GM18508 (cell line): ENCODE results near the gene PLPP6.
"Not testable (repeated sequence)": the region's sequence is repeated elsewhere in the genome, so short reads cannot be mapped to it uniquely, and the experiment has no call there.

Experiments
- ATAC-seq: cut with Tn5 transposase; IDR thresholded peaks from one replicate; pipeline ENCODE4 v1.9.1; 2021; ENCODE audit warnings: moderate number of reproducible peaks; ENCODE audit not compliant: insufficient read depth, unreplicated experiment

Gene PLPP6

DNA sequence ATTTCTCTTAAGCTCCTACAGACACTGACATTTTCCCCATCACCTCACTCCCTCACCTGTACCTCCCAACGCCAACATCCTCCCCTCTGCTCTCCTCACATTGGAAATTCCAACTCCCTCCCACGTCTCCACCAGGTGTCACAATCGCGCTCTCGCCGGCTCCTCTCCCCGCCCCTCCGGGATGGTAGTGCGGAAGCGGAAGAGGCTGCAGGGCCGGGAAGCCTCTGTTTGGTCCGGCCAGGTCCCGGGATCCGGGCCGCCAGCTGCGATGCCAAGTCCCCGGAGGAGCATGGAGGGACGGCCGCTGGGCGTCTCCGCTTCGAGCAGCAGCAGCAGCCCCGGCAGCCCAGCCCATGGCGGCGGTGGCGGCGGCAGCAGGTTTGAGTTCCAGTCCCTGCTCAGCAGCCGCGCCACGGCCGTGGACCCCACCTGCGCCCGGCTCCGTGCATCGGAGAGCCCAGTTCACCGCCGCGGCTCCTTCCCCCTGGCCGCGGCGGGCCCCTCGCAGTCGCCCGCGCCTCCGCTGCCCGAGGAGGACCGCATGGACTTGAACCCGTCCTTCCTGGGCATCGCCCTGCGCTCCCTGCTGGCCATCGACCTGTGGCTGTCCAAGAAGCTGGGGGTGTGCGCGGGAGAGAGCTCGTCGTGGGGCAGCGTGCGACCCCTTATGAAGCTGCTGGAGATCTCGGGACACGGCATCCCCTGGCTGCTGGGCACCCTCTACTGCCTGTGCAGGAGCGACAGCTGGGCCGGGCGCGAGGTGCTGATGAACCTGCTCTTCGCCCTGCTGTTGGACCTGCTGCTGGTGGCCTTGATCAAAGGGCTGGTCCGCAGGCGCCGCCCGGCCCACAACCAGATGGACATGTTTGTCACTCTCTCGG lies at the start of gene PLPP6:
TSS of gene PLPP6 (plus strand) at position 187 of the 881 bp plus-strand sequence. CDS start at position 269, 82 bp downstream.
- peak; percentile 71 for ATAC-seq

DNA sequence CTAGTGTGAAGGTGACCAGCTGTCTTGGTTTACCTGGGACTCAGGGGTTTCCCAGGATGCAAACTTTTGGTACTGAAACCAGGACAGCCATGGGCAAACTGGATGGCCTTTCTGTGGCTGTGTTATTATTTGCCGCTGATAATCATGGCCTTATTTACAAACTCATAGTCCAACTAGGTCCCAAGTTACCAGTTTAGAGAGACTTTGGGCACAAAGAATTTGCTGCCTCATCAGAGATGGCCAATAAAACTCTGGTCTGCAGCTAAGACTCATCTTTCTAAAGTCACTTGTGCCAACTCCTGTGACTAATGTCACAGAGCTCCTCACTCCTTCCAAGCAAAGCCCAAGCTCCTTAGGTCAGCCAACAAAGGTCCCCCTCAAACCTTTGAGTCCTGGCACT lies 47.5 kb upstream of the PLPP6 start:
- ATAC-seq, result no peak

DNA sequence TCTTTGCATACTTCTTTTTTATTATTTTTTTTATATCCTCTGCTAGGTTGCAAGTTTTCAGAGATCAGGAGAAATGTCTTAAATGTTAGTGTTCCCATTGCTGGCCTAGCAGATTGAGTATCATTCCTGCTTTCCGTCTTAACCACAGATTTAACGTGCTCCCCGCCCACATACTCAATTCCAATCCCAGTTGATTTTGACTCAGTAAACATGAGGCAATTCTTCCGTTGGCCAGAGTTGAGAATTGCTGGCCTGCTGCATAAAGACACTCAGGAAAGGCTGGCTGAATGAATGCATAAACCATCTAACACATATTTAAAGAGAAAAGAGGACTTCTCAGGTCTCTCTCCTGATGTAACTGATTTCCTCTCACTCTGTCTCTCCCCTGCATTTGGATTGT lies 46.8 kb upstream of the PLPP6 start:
- no peak for ATAC-seq

DNA sequence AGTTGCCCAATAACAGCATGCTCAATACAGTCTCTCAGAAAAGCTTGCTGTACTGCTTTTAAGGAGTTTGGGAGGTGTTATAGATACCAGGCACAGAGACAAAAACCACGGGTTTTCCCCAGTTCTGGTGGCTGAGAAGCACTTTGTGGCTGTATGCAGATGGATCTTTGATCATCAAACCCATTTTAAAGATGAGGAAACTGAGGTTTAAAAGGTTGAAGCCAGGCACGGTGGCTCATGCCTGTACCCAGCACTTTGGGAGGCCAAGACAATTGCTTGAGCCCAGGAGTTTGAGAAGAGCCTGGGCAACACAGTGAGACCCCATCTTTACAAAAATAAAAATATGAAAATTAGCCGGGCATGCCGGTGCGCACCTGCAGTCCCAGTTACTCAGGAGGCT lies 46.3 kb upstream of the PLPP6 start:
- no peak for ATAC-seq

DNA sequence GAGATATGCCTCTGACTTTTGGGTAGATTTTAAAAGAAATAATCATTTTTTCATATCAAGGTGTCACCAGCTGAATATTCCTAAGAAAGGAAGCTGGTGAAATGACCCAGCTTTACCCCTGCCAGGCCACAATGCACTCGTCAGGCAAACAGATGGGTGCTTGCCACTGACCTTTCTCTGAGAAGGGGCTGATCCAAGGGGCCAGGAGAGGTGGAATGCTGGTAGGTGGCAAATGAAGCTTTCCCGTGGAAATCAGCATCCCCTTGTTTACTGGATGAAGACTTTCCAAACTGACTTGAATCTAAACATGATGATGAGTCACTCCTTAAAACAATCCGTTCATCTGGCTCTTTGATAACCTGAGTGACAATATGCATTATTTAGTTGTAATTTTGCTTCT lies 44.3 kb upstream of the PLPP6 start:
- ATAC-seq, result no peak

DNA sequence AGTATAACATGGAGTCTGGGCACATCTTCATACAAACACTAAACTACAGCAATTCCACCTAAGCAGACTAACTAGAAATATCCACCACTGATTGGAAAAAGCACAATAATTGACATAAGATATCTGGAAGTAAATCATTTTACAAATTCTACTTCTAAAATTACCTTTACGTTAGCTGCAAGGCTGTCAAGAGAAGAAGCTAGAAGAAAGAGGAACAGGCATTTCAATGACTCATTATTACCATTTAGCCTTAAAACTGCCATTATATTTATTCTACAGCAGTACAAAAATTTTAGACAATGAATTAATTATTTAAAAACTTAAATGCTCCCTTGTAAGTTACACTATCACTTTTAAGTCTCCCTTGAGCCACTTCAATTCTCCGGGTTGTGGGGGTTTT lies 43.4 kb upstream of the PLPP6 start:
- no peak for ATAC-seq

DNA sequence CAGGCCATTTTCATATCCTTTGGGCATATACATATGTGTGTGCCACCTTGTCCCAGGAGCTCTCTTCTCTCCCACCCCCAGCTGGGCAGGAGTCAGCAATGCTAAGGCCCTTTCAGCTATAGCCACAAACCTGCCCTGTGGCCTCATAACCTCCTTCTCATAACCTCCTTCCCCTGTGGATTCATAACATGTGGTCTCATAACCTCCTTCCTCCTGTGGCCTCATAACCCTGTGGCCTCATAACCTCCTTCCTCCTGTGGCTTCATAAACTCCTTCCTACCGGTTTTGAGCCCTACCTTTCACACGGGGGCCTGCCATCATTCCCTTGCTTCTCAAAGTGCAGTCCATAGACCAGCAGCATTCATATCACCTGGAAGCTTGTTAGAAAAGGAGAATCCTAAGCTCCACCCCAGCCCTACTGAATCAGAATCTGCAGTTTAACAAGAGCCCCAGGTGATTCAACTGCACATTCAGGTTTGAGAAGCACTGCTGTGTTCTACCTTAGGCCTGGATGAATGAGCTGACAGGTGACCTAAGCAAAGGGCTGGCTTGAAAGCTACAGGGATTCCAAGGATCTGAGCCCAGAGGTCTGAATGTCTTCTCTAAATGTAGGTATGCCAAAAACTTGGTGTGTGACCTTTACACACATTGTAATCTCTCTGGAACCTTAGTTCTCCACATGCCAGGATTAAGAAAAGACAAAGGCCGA lies 41.9 kb upstream of the PLPP6 start:
- no peak for ATAC-seq

DNA sequence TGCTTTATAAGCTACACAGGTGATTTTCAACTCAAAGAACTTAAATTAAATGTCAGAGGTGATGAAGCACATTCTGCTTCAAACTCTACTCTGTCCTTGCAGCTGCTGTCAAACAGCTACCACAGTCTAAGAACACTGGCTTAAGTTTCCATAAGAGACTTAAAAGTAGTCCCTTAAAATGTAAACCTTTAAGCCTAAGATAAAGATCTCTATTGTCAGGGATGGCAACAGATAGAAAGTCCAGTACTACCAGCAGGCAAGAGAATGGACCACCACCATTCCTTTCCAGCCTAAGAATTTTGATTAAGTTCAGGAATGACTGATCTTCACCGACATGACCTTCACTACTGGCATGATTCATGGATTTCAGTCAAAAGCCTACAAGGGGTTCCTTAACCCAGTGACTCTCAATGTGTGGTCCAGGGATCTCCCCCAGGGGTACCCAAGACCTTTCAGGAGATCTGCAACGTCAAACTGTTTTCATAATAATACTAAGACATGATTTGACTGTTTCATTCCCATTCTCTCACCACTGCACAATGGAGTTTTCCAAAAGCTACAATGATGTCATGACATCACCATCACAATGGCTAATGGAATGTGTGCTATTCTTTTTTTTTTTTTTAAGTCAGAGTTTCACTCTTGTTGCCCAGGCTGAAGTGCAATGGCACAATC lies 41.1 kb upstream of the PLPP6 start:
- ATAC-seq, result no peak

DNA sequence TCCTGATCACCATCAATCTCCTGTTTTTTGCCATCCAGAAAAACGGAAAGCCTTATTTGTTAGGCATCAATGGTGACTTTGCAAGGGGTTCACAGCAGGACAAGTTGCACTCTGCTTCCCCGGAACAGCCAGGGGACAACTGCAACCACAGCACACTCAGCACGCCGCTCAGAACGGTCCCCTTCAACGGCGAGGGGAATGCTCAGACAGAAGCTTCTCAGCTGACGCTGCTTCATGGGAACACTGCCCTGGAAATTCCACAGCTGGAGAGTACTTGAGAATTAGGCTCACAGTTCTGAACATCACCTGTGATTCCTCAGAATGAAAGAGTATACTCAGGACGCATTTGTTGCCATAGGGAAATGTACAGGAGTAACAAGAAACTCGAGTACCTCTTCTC lies 40.1 kb upstream of the PLPP6 start:
- ATAC-seq, result no peak

DNA sequence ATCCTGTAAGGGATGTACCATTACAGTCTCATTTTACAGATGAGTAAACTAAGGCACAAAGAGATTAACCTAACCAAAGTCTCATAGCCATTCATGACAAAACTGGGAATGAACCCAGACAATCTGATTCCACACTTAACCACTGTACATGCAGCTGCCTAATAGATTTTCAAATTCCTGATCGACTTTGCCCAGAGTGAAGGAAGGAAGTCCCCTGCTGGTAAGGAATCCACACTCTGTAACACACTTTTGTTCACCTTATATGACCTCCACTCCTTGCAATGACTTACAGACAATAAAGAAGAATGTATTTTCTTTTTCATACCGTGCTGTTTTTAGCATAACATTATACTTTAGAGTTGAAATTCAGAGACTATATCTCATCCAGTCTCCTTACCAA lies 31.3 kb upstream of the PLPP6 start:
- no peak for ATAC-seq

DNA sequence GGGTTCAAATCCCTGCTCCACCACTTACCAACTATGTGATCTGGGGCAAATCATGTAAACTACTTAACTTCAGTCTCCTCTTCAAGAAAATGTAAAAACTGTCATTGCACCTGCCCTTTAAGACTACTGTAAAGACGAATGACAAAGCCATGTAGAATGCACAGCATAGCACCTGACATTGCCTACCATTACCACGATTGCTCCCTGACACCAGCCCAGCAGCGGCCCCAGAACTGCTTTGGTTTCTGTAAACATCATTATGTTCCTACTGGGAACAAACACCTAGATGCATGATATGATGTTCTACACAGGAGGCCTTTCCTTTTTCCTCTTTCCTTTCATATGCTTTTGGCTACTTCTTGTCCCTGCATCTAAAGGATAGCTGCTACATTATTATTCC lies 23.1 kb upstream of the PLPP6 start:
- ATAC-seq, result no peak

DNA sequence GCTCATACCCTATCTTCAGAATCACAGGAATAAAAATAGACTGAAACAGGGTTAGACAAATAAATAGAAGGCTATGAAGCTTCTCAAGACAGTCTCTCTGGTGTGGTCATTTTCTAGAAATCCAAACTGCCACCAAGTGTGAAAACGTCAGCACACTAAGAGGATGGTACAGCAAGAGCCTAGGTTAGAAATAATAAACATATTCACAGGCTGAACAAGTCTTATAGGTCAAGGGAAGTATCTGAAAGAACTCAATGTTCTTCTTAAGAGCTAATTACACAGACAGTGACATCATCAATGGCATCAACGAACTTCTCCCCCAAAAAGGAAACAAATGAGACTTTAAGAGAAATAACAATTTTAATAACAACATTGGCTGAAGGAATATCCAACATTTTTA lies 22.7 kb upstream of the PLPP6 start:
- ATAC-seq, result no peak

DNA sequence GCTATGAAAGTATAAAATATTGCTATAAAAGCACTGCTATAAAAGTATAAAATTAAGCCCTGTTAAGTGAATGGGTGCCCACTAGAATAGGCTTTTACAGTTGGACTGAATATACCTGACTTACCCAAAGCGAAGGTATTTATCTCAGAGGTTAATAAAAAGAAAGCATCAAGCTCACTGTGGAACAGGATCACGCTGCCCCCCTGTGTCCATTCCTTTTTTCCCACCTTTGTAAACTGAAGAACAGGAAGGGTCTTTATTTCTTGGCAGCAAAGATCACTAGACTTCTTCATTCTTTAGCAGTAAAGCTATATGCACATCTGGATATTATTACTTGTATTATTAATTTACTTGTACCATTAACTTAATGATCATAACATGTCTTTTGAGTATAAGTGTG lies 22.1 kb upstream of the PLPP6 start:
- no peak for ATAC-seq

DNA sequence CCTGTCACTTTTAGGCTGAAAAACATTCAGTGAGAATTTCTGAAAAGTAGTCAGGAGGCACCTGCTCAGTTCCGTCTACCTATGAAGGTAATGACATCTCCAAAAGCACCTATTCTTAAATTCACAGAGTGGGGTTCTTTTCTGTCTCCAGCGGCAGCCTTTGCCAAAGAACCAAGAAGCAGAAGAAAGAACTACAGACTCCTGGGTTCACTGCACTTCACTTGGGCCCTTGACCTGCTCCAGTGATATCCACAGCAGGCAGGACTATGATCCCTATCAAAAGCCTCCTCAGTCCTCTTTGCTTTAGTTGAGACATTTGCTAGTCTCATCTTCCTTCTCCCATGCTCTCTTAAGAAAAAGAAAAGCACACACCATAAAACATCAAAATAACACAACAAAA lies 19.7 kb upstream of the PLPP6 start:
- no peak for ATAC-seq

DNA sequence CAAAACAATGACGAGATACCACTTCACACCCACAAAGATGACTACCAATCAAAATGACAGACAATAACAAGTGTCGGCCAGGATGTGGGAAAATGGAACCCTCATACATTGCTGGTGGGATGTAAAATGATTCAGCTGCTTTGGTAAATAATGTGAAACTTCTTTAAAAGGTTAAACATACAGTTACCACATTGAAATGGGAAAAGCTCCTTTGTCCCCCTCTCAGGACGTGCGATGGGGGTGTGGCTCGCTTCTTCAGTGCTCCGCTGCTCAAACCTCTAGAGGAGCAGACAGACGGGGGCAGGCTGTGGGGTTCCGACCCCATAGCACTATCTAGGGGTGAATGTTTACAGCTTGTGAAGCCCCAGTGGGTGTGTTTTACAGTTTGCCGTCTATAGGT lies 8.0 kb upstream of the PLPP6 start:
- no peak for ATAC-seq

DNA sequence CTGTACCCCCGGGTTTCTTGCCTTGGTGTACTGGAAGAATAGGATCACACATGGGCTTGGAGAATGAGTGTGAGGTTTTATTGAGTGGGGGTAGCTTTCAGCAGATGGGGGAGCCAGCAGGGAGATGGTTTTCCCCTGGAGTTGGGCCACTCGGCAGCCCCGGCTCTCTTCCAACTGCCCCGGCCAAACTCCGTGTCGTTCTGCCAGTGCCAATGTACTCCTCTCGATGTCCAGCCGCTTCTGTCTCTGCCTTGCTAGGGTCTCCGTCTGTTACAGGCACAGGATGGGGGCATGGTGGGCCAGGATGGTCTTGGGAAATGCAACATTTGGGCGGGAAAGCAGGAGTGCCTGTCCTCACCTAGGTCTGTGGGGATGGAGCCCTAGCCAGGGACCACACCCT lies 7.6 kb upstream of the PLPP6 start:
- ATAC-seq, result no peak

DNA sequence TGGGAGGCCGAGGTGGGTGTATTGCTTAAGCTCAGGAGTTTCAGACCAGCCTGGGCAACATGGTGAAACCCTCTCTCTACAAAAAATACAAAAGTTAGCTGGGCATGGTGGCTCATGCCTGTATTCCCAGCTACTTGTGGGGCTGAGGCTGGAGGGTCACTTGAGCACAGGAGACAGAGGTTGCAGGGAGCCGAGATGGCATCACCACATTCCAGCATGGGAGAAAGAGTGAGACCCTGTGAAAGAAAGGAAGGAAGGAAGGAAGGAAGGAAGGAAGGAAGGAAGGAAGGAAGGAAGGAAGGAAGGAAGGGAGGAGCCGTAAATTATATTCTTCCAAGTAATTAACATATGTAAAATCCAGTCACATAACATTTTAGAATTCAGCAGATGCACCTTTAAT lies 5.9 kb upstream of the PLPP6 start:
- ATAC-seq, result not testable (repeated sequence)

DNA sequence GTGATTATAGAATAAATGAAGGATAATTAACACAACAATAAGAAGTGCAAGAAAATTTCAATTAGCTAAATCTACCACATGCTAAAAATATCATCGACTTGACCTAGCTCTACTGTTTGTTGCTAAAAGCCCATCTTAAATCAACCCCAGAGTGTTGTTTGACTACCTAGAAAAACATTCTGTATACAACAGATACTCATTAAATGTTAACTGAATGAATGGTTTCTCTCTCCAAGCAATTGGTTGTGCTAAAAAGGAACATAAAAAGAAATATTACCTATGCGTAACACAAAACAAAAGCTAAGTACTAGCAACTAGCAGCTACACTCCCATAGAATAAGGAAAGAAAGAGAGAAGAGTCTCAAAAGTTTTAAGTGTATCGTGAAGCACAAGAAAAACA lies 5.5 kb upstream of the PLPP6 start:
- no peak for ATAC-seq

DNA sequence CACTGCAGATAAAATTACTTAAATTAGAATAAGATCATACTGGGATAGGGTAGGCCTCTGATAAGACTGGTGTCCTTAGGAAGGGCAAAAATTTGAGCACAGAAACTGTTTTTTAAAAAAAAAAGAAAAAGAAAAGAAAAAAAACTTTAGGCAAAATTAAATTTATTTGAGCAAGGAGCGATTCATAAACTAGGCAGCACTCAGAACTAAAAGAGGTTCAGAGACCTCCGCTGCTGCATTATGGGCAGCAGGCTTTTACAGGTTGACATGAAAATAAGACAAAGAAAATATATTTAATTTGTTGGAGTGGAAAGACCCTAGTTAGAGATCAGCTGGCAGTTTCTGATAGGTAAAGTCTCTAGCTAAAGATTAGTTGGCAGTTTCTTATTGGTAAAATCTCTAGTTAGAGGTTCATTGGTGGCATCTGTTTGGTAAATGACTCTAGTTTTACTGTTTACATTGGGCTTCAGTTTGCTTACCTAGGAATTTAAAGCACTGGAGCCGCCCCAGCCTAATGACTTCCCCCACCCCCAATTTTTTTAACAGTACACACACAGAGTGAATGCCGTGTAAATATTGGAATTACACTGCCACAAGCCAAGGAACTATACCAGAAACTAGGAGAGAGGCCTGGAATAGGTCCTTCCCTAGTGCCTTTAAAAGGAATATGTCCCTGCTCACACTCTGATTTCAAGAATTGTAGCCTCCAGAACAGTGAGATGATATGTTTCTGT lies 4.5 kb upstream of the PLPP6 start:
- no peak for ATAC-seq

DNA sequence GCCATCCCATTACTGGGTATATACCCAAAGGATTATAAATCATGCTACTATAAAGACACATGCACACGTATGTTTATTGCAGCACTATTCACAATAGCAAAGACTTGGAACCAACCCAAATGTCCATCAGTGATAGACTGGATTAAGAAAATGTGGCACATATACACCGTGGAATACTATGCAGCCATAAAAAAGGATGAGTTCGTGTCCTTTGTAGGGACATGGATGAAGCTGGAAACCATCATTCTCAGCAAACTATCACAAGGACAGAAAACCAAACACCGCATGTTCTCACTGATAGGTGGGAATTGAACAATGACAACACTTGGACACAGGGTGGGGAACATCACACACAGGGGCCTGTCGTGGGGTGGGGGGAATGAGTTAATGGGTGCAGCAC lies 1.4 kb upstream of the PLPP6 start:
- not testable (repeated sequence) for ATAC-seq

DNA sequence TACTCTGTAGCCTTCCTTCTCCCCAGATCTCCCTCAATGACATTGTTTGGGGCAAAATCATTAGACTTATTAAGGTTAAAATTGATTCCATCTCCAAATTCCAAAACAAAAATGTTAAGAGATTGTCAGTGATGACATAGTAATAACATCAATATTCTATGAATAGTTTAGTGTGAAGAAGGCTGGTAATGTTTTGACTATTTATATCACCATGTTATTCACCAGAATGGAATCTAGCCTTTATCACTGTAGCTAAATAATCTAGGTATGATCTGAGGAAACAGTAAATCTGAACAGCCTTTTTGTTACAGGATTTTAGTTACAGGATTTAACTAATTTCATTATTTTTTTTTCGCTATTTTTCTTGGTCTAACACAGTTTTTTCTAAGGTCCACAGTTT lies 929 bp upstream of the PLPP6 start:
- ATAC-seq, result no peak
